ENCODE results near the gene CUEDC2. TPM values are rescaled to one million over a fixed set of nuclear protein-coding genes. Genes with fewer than 3 reads are reported as not detected.

Gene CUEDC2
- total RNA-seq, 2 experiments from 2014 or later, result 73.5 to 78.2 TPM

- H3K4me1 Mint-ChIP-seq, result peaks cover 38% of the 10 kb centered on the region
- H3K27ac Mint-ChIP-seq, result peak overlapping the region; percentile 90
- H3K9me3 Mint-ChIP-seq (ENCODE audit: low read depth), result no peaks in the 10 kb centered on the region
- peak overlapping the region; percentile 84 for H3K4me3 Mint-ChIP-seq
- DNase-seq (peak; percentile 99), ATAC-seq (peak; percentile 88)
- CTCF ChIA-PET, result interaction anchor here (0.7 to 16.5 kb wide), 37 partner anchors 9 to 554 kb away, joined by 3 to 271 read pairs (median 4); partner anchors contain the start of genes C10orf95, CUEDC2, ELOVL3 and FBXL15
- no peaks in the 10 kb centered on the region for H3K27me3 Mint-ChIP-seq
- peaks cover 20% of the 10 kb centered on the region for H3K36me3 Mint-ChIP-seq
Measured at GRCh38 chr10:102394079-102394800, 38.1 kb downstream of the CUEDC2 start.

GRCh38 chr10:102393411-102394078 lies 38.8 kb downstream of the CUEDC2 start:
- ATAC-seq (no peak), DNase-seq (no peak)
- no peaks in the 10 kb centered on the region for H3K27me3 Mint-ChIP-seq
- H3K9me3 Mint-ChIP-seq (ENCODE audit: low read depth), result no peaks in the 10 kb centered on the region
- H3K36me3 Mint-ChIP-seq, result peaks cover 20% of the 10 kb centered on the region
- H3K4me1 Mint-ChIP-seq, result peaks cover 35% of the 10 kb centered on the region
- CTCF ChIA-PET, result interaction anchor here (0.7 to 16.5 kb wide), 33 partner anchors 9 to 554 kb away, joined by 3 to 271 read pairs (median 4); partner anchors contain the start of genes C10orf95, CUEDC2, ELOVL3 and FBXL15
- peak overlapping the region; percentile 84 for H3K4me3 Mint-ChIP-seq
- peak overlapping the region; percentile 90 for H3K27ac Mint-ChIP-seq

GRCh38 chr10:102392306-102392705 lies 40.1 kb downstream of the CUEDC2 start:
- Mint-ChIP-seq H3K4me3 (no peak overlapping the region), H3K36me3 (peaks cover 9% of the 10 kb centered on the region), H3K27me3 (no peaks in the 10 kb centered on the region), H3K9me3 (ENCODE audit: low read depth) (no peaks in the 10 kb centered on the region), H3K27ac (no peak overlapping the region), H3K4me1 (peaks cover 22% of the 10 kb centered on the region)
- ATAC-seq (no peak), DNase-seq (no peak)
- CTCF ChIA-PET, result interaction anchor here (1.8 to 16.5 kb wide), 5 partner anchors 8 to 191 kb away, joined by 8 to 271 read pairs (median 11); partner anchors contain the start of gene ELOVL3

GRCh38 chr10:102389894-102390293 lies 42.5 kb downstream of the CUEDC2 start:
- Mint-ChIP-seq H3K4me3 (no peak overlapping the region), H3K9me3 (ENCODE audit: low read depth) (no peaks in the 10 kb centered on the region), H3K27me3 (no peaks in the 10 kb centered on the region), H3K36me3 (no peaks in the 10 kb centered on the region), H3K27ac (no peak overlapping the region), H3K4me1 (peaks cover 9% of the 10 kb centered on the region)
- CTCF ChIA-PET, result interaction anchor here (0.7 to 2.2 kb wide), 4 partner anchors 9 to 169 kb away, joined by 3 to 16 read pairs (median 4); no protein-coding TSS in a partner anchor
- ATAC-seq, result no peak
- DNase-seq, result no peak

- Mint-ChIP-seq H3K27ac (no peak overlapping the region), H3K4me1 (no peaks in the 10 kb centered on the region), H3K36me3 (peaks cover 9% of the 10 kb centered on the region), H3K9me3 (ENCODE audit: low read depth) (no peaks in the 10 kb centered on the region), H3K27me3 (no peaks in the 10 kb centered on the region), H3K4me3 (no peak overlapping the region)
- no peak for ATAC-seq
- CTCF ChIA-PET, result interaction anchor here (0.7 to 5.4 kb wide), 18 partner anchors 8 to 199 kb away, joined by 3 to 44 read pairs (median 4); partner anchors contain the start of genes FBXL15, NFKB2 and PITX3
- DNase-seq, result no peak
Measured at GRCh38 chr10:102384606-102385429, 47.6 kb downstream of the CUEDC2 start.

GRCh38 chr10:102384053-102384452 lies 48.3 kb downstream of the CUEDC2 start:
- H3K9me3 Mint-ChIP-seq (ENCODE audit: low read depth), result no peaks in the 10 kb centered on the region
- peaks cover 11% of the 10 kb centered on the region for H3K36me3 Mint-ChIP-seq
- DNase-seq, result no peak
- no peak overlapping the region for H3K27ac Mint-ChIP-seq
- no peak overlapping the region for H3K4me3 Mint-ChIP-seq
- H3K27me3 Mint-ChIP-seq, result no peaks in the 10 kb centered on the region
- H3K4me1 Mint-ChIP-seq, result no peaks in the 10 kb centered on the region
- no peak for ATAC-seq
- CTCF ChIA-PET, result interaction anchor here (0.9 to 5.4 kb wide), 11 partner anchors 8 to 154 kb away, joined by 3 to 44 read pairs (median 7); partner anchors contain the start of gene PITX3

GRCh38 chr10:102382871-102383270 lies 49.5 kb downstream of the CUEDC2 start:
- H3K9me3 Mint-ChIP-seq (ENCODE audit: low read depth), result no peaks in the 10 kb centered on the region
- H3K4me1 Mint-ChIP-seq, result no peaks in the 10 kb centered on the region
- H3K4me3 Mint-ChIP-seq, result no peak overlapping the region
- H3K27ac Mint-ChIP-seq, result no peak overlapping the region
- H3K27me3 Mint-ChIP-seq, result no peaks in the 10 kb centered on the region
- DNase-seq, result no peak
- CTCF ChIA-PET, result interaction anchor here (1.1 kb wide), 1 partner anchor 213 kb away, joined by 4 read pairs; no protein-coding TSS in a partner anchor
- peaks cover 11% of the 10 kb centered on the region for H3K36me3 Mint-ChIP-seq
- no peak for ATAC-seq

- H3K9me3 Mint-ChIP-seq (ENCODE audit: low read depth), result no peaks in the 10 kb centered on the region
- CTCF ChIA-PET, result interaction anchor here (0.7 to 2.3 kb wide), 4 partner anchors 12 to 202 kb away, joined by 3 to 7 read pairs (median 4); no protein-coding TSS in a partner anchor
- peaks cover 11% of the 10 kb centered on the region for H3K36me3 Mint-ChIP-seq
- H3K27ac Mint-ChIP-seq, result peak overlapping the region; percentile 42
- H3K4me1 Mint-ChIP-seq, result no peaks in the 10 kb centered on the region
- ATAC-seq, result no peak
- H3K4me3 Mint-ChIP-seq, result no peak overlapping the region
- no peak for DNase-seq
- H3K27me3 Mint-ChIP-seq, result no peaks in the 10 kb centered on the region
Measured at GRCh38 chr10:102381983-102382382, 50.4 kb downstream of the CUEDC2 start.

- Mint-ChIP-seq H3K27me3 (no peaks in the 10 kb centered on the region), H3K4me1 (no peaks in the 10 kb centered on the region), H3K27ac (no peak overlapping the region), H3K4me3 (no peak overlapping the region), H3K36me3 (peaks cover 18% of the 10 kb centered on the region), H3K9me3 (ENCODE audit: low read depth) (no peaks in the 10 kb centered on the region)
- CTCF ChIA-PET, result interaction anchor here (0.8 to 1.6 kb wide), 3 partner anchors 20 to 150 kb away, joined by 4 to 5 read pairs (median 4); no protein-coding TSS in a partner anchor
- DNase-seq, result no peak
- ATAC-seq, result no peak
Measured at GRCh38 chr10:102379383-102379782, 53.0 kb downstream of the CUEDC2 start.

GRCh38 chr10:102376901-102377300 lies 55.5 kb downstream of the CUEDC2 start:
- CTCF ChIA-PET, result no interaction called here
- Mint-ChIP-seq H3K36me3 (peaks cover 21% of the 10 kb centered on the region), H3K4me3 (no peak overlapping the region), H3K4me1 (no peaks in the 10 kb centered on the region), H3K27me3 (no peaks in the 10 kb centered on the region), H3K27ac (no peak overlapping the region), H3K9me3 (ENCODE audit: low read depth) (no peaks in the 10 kb centered on the region)
- ATAC-seq (no peak), DNase-seq (no peak)

- Mint-ChIP-seq H3K9me3 (ENCODE audit: low read depth) (no peaks in the 10 kb centered on the region), H3K4me1 (no peaks in the 10 kb centered on the region), H3K27ac (no peak overlapping the region), H3K27me3 (no peaks in the 10 kb centered on the region), H3K4me3 (no peak overlapping the region), H3K36me3 (peaks cover 29% of the 10 kb centered on the region)
- no peak for ATAC-seq
- CTCF ChIA-PET, result interaction anchor here (0.9 to 1.2 kb wide), 3 partner anchors 8 to 146 kb away, joined by 3 to 6 read pairs (median 3); no protein-coding TSS in a partner anchor
- no peak for DNase-seq
Measured at GRCh38 chr10:102375867-102376266, 56.5 kb downstream of the CUEDC2 start.

GRCh38 chr10:102375250-102375649 lies 57.1 kb downstream of the CUEDC2 start:
- H3K27ac Mint-ChIP-seq, result no peak overlapping the region
- H3K4me1 Mint-ChIP-seq, result no peaks in the 10 kb centered on the region
- H3K27me3 Mint-ChIP-seq, result no peaks in the 10 kb centered on the region
- H3K36me3 Mint-ChIP-seq, result peaks cover 33% of the 10 kb centered on the region
- no peak for ATAC-seq
- no peak overlapping the region for H3K4me3 Mint-ChIP-seq
- DNase-seq, result no peak
- no peaks in the 10 kb centered on the region for H3K9me3 Mint-ChIP-seq (ENCODE audit: low read depth)
- CTCF ChIA-PET, result interaction anchor here (0.9 kb wide), 2 partner anchors 9 to 23 kb away, joined by 3 read pairs; no protein-coding TSS in a partner anchor

Data from activated CD8-positive, alpha-beta memory T cell treated with anti-CD3 and anti-CD28 coated beads, Interleukin-2, amount 10 ng/mL, durations not matched to agents 7 days and 5 days (primary cell).